Measurements from ENCODE around the gene HUWE1. TPM values are rescaled to one million over a fixed set of nuclear protein-coding genes. Genes with fewer than 3 reads are reported as not detected.

Gene HUWE1
- total RNA-seq, 3 donors from 2014 or later (not counting 1 experiment from before 2014, with no cell fraction given): 187 to 241 (median 218) TPM

DNA sequence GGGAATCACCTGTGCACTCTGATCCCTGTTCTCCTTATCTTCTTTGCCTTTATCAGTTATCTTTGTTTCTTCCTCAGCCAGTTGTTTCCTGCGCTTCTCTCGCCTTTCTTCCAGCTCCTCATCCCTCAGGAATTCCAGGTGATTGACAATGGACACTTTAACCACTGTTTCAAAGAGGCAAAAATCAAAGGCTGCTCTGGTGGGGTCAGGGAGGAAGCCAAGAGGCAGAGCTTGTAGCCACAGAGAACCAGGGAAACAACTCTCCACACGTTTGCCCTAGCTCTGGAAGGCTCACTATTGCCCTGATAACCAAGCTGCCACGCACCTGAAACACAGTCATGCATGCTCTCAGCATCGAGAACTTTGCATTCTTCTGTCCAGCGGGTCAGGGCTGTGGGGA, 127.9 kb downstream of the HUWE1 start:
- no peaks in the 10 kb centered on the region for H3K9me3 Mint-ChIP-seq
- H3K36me3 Mint-ChIP-seq: no peaks in the 10 kb centered on the region
- no peak overlapping the region for H3K27ac ChIP-seq (ENCODE audit: low read length)
- no peak overlapping the region for H3K4me3 ChIP-seq (ENCODE audit: low read length)
- DNase-seq: no peak
- 100% methylated on average over 5 of the region's 6 CpGs for WGBS (ENCODE audit: insufficient coverage)
- no peaks in the 10 kb centered on the region for H3K4me1 Mint-ChIP-seq
- H3K4me3 Mint-ChIP-seq: no peak overlapping the region
- H3K27ac Mint-ChIP-seq: peak overlapping the region in 1 of 2 donors; percentile 36
- ATAC-seq: no peak
- H3K27me3 ChIP-seq (ENCODE audit: control insufficient read depth, insufficient read depth, low read length): no peaks in the 10 kb centered on the region
- no peaks in the 10 kb centered on the region for H3K9me3 ChIP-seq (ENCODE audit: control insufficient read depth, insufficient read depth, low read length)
- H3K36me3 ChIP-seq (ENCODE audit: control insufficient read depth, insufficient read depth, low read length): peaks cover 90% of the 10 kb centered on the region
- intact Hi-C loops (cut with micrococcal nuclease): no loop called here
- no peaks in the 10 kb centered on the region for H3K27me3 Mint-ChIP-seq (ENCODE audit: low read depth in 2 of 2)
- no peaks in the 10 kb centered on the region for H3K4me1 ChIP-seq (ENCODE audit: control insufficient read depth, insufficient read depth, low read length)
- TF ChIP-seq CTCF (IDR thresholded peaks at IDR 0.05): no peak

DNA sequence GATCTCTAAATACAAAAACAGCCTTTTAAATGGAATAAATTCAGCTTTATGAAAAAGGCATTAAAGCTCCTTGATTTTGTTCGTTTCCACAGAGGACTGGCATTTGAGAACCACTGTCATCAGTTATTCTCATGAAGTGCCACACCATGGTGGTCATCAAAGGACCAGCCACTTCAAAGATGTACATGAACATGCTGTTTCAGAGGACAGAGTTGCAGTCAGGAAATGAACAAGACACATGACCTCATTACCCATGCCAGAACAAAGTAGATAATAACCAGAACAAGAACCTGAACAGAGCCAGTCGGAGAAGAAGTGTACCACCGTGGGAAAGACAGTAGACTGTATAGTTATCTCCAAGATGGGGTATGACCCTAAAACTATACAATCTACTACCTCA, 129.7 kb downstream of the HUWE1 start:
- no peak for DNase-seq
- no peak overlapping the region for H3K27ac ChIP-seq (ENCODE audit: low read length)
- no peak overlapping the region for H3K4me3 Mint-ChIP-seq
- no peak for TF ChIP-seq CTCF (IDR thresholded peaks at IDR 0.05)
- H3K36me3 ChIP-seq (ENCODE audit: control insufficient read depth, insufficient read depth, low read length): peaks cover 84% of the 10 kb centered on the region
- peak overlapping the region in 1 of 2 donors; percentile 78 for H3K27ac Mint-ChIP-seq
- H3K4me1 ChIP-seq (ENCODE audit: control insufficient read depth, insufficient read depth, low read length): no peaks in the 10 kb centered on the region
- WGBS (ENCODE audit: insufficient coverage): 62% methylated on average over 1 of the region's 3 CpGs
- H3K4me3 ChIP-seq (ENCODE audit: low read length): no peak overlapping the region
- H3K36me3 Mint-ChIP-seq: no peaks in the 10 kb centered on the region
- no peaks in the 10 kb centered on the region for H3K9me3 Mint-ChIP-seq
- no peaks in the 10 kb centered on the region for H3K27me3 Mint-ChIP-seq (ENCODE audit: low read depth in 2 of 2)
- H3K9me3 ChIP-seq (ENCODE audit: control insufficient read depth, insufficient read depth, low read length): no peaks in the 10 kb centered on the region
- no peaks in the 10 kb centered on the region for H3K4me1 Mint-ChIP-seq
- H3K27me3 ChIP-seq (ENCODE audit: control insufficient read depth, insufficient read depth, low read length): no peaks in the 10 kb centered on the region
- intact Hi-C loops (cut with micrococcal nuclease): no loop called here
- no peak for ATAC-seq

GRCh38 chrX:53550756-53551463, 135.6 kb downstream of the HUWE1 start:
- H3K27me3 ChIP-seq (ENCODE audit: control insufficient read depth, insufficient read depth, low read length): no peaks in the 10 kb centered on the region
- Mint-ChIP-seq H3K27me3 (ENCODE audit: low read depth in 2 of 2) (no peaks in the 10 kb centered on the region), H3K9me3 (no peaks in the 10 kb centered on the region), H3K27ac (no peak overlapping the region), H3K36me3 (peaks cover 6% of the 10 kb centered on the region), H3K4me1 (peaks cover 14 to 19% of the 10 kb centered on the region in 2 donors), H3K4me3 (no peak overlapping the region)
- no peak for TF ChIP-seq CTCF (IDR thresholded peaks at IDR 0.05)
- peaks cover 19% of the 10 kb centered on the region for H3K4me1 ChIP-seq (ENCODE audit: control insufficient read depth, insufficient read depth, low read length)
- H3K36me3 ChIP-seq (ENCODE audit: control insufficient read depth, insufficient read depth, low read length): peaks cover 81% of the 10 kb centered on the region
- no peak overlapping the region for H3K27ac ChIP-seq (ENCODE audit: low read length)
- no peaks in the 10 kb centered on the region for H3K9me3 ChIP-seq (ENCODE audit: control insufficient read depth, insufficient read depth, low read length)
- WGBS (ENCODE audit: insufficient coverage): 96% methylated on average over 17 of the region's 18 CpGs
- intact Hi-C loops (cut with micrococcal nuclease): no loop called here
- no peak for ATAC-seq
- no peak overlapping the region for H3K4me3 ChIP-seq (ENCODE audit: low read length)
- DNase-seq: no peak

GRCh38 chrX:53547668-53548067, 138.9 kb downstream of the HUWE1 start:
- H3K4me1 Mint-ChIP-seq: peaks cover 14 to 19% of the 10 kb centered on the region in 2 donors
- intact Hi-C loops (cut with micrococcal nuclease): no loop called here
- peaks cover 6% of the 10 kb centered on the region for H3K36me3 Mint-ChIP-seq

More at GRCh38 chrX:53547668-53548067, 138.9 kb downstream of the HUWE1 start:
- H3K36me3 ChIP-seq (ENCODE audit: control insufficient read depth, insufficient read depth, low read length): peaks cover 91% of the 10 kb centered on the region
- no peak for TF ChIP-seq CTCF (IDR thresholded peaks at IDR 0.05)
- 29% methylated on average over 12 of the region's 12 CpGs for WGBS (ENCODE audit: insufficient coverage)
- H3K4me3 Mint-ChIP-seq: peak overlapping the region; percentile 55
- H3K9me3 Mint-ChIP-seq: no peaks in the 10 kb centered on the region
- no peaks in the 10 kb centered on the region for H3K27me3 ChIP-seq (ENCODE audit: control insufficient read depth, insufficient read depth, low read length)
- peaks cover 19% of the 10 kb centered on the region for H3K4me1 ChIP-seq (ENCODE audit: control insufficient read depth, insufficient read depth, low read length)
- ATAC-seq: peak; percentile 64 to 81 (median 75)
- H3K27ac Mint-ChIP-seq: peak overlapping the region; percentile 63 to 88
- no peaks in the 10 kb centered on the region for H3K27me3 Mint-ChIP-seq (ENCODE audit: low read depth in 2 of 2)
- peak; percentile 24 to 26 for DNase-seq
- H3K27ac ChIP-seq (ENCODE audit: low read length): peak overlapping the region; percentile 42
- no peaks in the 10 kb centered on the region for H3K9me3 ChIP-seq (ENCODE audit: control insufficient read depth, insufficient read depth, low read length)
- H3K4me3 ChIP-seq (ENCODE audit: low read length): no peak overlapping the region

All from natural killer cell (primary cell).